HG03139 (cell line): ENCODE results near the gene CDC14B.
"Not testable (repeated sequence)": the region's sequence is repeated elsewhere in the genome, so short reads cannot be mapped to it uniquely, and the experiment has no call there.

ENCODE experiments used
- ATAC-seq: cut with Tn5 transposase; IDR thresholded peaks from one replicate; pipeline ENCODE4 v1.9.1; 2021; ENCODE audit not compliant: unreplicated experiment

The CDC14B gene

DNA sequence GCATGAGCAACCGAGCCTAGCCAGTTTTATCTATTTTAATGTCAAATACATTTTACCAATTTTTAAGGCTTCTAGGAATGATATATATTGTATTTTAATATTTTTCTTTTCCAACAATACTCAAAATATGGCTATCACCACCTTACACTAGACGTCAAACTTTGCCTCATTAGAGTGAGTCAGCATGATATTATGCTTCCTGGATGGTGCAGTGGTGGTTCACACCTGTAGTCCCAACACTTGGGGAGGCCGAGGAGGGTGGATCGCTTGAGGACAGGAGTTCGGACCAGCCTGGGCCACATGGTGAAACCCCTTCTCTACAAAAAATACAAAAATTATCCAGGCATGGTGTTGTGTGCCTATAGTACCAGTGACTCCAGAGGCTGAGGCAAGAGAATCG is 7.3 kb upstream of the CDC14B start:
- no peak for ATAC-seq

DNA sequence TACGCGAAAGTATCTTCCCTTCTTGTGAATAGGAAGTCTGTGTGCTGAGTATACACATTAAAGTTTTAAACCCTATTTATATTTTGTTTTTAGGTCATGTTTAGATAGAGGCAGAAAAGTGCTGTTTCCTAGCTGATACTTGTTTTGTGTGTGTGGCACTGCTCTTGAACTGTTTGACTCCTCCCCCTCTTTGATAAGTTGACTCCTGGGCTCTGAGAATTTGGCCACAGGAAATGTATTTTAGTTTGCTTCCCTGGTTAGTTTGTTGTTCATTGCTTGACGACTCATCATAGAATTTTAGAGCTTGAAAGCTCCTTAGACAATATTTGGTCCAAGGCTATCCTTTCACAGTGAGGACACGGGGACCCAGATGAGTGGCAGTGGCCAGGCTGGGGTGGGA is 2.0 kb upstream of the CDC14B start:
- no peak for ATAC-seq

DNA sequence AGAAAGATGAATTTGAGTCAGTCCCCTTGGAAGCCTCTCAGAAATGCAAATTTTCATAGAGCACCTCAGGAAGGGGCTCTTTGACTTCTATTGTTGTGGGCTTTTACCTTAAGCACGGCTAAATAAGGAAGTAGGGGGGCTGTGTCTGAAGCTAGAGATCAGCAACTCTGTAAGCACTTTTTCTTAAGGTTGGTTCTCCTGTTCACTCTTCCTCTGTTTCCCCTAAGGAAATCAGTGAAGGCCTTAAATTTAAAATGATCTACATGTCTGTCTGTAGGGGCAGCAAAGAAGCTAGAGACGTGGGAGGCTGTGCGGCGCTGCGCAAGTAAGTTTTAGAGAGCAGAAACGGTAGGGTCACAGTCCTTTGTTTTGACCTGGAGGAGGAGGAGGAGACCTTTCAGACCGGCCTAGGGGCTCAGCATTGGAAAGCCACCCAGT is 1.2 kb upstream of the CDC14B start:
- no peak for ATAC-seq

DNA sequence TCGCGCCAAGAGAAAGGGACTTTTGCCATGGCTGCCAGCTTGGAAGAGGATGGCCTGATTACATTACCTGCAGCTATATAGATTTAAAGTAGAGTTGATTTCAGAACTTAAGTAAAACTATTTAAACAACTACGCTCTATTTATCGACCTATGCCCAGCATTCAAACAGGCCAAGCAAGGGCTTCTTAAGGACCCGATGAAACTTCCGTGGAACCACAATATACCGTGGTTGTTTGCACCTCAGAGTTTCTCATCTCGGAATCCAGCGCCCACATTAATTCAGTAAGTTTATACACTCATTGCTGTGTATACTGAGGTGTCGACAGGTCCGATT is 505 bp upstream of the CDC14B start:
- no peak for ATAC-seq

- ATAC-seq: no peak
Measured at GRCh38 chr9:96619124-96619465, 548 bp downstream of the CDC14B start.

- ATAC-seq: no peak
Measured at GRCh38 chr9:96618209-96619123, 1.2 kb downstream of the CDC14B start.

- no peak for ATAC-seq
Measured at GRCh38 chr9:96617439-96618185, 2.0 kb downstream of the CDC14B start.

GRCh38 chr9:96616817-96617438 is 2.7 kb downstream of the CDC14B start:
- ATAC-seq: no peak

DNA sequence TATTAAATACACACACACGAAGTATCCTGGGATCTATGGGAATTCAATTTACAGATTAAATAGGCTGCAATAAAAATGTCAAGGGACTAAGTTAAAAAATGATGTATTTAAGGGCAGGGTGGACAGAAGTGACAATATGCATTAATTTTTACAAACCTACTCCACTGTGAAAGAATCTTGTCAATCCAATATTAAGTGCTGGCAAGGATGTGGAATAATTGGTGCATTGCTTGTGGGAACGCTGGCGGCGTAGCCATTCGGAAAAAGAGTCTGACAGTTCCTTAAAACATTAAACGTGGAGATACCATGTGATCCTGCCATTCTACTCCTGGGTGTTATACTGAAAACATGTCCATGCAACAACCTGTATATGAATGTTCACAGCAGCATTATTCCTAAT is 4.2 kb downstream of the CDC14B start:
- ATAC-seq: no peak

GRCh38 chr9:96614664-96615063 is 5.0 kb downstream of the CDC14B start:
- ATAC-seq: not testable (repeated sequence)

GRCh38 chr9:96612966-96613589 is 6.6 kb downstream of the CDC14B start:
- no peak for ATAC-seq

GRCh38 chr9:96612105-96612965 is 7.3 kb downstream of the CDC14B start:
- ATAC-seq: no peak

DNA sequence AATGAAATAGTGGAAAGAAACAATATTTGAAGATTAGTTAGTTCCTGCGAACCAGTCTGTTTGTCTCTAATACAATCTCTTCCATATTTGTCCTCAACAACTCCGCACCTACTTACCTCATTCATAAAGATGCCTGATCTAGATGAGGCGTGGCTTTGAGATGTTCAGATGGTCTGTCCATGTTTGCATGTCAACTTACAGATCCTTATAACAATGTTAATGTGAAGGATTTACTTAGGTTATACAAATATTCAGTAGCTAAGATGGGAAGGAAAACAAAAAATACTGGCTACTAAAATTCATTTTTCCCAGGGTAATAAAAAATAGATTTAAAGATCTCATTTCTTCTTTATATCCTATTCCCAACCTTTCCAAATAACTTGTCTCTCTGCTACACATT is 8.3 kb downstream of the CDC14B start:
- no peak for ATAC-seq

GRCh38 chr9:96609732-96610131 is 9.9 kb downstream of the CDC14B start:
- ATAC-seq: no peak

DNA sequence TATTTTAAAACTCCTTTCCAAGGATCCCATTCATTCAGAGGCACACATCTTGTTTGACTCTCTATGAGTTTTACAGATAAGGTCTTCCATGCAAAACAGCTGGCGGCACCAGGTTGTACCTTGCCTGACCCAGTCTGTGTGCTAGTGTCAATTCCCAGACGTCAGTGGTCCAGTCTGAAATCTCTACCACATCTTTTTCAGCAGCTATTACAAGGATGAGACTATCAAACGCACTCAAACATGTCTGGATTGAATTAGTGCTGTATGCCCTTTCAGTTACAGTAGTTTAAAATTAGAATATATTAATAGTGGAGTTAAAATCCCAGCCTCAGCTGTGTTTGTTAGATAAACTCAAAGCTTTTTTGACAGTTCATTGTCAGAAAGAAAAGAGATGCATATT is 11.7 kb downstream of the CDC14B start:
- no peak for ATAC-seq

GRCh38 chr9:96605328-96605727 is 14.3 kb downstream of the CDC14B start:
- no peak for ATAC-seq

DNA sequence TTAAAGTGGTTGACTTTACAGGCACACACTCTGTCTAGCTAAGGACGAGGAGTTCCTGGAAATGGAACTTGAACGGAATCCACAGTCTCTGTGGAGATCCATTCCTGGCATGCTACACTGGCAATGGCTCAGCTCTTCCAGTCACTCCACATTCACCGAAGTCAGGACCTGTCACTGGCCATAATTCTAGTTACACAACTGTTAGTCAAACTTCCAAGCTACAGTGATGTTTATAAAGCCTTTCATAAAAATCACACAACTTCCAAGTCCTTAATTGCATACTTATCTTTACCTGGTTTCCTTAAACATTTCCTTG is 15.7 kb downstream of the CDC14B start:
- ATAC-seq: no peak

DNA sequence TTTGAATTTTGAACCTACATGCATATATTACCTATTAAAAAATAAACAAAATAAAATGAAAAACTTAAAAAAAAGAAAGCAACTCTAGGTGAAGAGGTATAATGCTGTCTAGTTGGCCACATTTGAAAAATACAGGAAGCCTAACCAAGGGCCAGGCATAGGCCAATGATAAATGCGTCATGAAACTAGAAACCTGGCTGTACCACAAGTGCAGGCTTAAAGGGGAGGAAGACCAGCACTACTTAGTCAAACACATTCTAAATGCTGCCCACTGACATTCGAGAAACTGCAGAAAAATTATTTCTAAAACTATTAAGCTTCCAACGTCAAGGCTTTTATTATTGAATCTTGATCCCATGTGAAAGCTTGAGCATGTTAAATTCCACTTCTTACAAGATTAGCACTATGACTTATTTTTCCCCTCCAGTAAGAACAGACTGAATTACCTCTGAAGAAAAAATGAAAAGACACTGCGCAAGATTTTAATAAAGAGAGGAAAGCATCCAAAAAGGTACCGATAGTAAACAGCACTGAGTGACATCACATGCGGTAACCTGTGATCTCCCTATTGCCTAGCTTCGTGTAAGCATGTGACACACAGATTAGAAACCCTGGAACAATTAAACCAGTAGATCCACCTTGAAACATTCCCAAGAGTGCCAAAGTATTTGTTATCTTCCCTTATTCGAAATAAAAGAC is 16.2 kb downstream of the CDC14B start:
- ATAC-seq: no peak

DNA sequence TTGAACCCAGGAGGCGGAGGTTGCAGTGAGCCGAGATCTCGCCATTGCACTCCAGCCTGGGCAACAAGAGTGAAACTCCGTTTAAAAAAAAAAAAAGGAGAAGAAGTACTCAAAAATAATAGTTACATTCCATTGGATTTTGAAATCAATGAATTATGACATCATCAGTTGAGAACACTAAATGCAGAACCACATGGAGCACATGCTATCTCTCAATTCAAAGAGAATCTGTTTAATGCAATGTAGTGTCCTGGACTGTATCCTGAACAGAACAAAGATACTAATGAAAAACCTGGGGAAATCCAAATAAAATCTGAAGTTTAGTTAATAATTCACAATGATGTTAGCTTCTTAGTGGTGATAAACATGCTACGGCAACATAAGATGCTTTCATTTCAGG is 20.3 kb downstream of the CDC14B start:
- ATAC-seq: no peak

DNA sequence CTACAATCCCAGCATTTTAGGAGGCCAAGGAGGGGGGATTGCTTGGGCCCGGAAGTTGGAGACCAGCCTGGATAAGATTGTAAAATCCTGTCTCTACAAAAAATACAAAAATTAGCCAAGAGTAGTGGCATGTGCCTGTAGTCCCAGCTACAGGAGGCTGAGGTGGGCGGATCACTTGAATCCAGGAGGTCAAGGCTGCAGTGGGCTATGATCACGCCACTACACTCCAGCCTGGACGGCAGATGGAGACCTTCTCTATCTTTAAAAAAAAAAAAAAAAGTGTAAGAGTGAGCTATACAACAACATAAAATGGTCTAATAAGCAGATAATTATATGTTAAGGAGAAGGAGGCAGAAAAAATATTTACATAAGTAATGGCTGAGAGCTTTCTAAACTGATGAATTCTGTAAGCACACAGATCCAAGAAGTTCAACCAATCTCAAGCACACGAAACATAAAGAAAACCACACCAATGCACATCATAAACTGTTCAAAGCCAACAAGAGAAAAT is 23.0 kb downstream of the CDC14B start:
- no peak for ATAC-seq
